ENCODE data around the gene CFAP92.

DNA sequence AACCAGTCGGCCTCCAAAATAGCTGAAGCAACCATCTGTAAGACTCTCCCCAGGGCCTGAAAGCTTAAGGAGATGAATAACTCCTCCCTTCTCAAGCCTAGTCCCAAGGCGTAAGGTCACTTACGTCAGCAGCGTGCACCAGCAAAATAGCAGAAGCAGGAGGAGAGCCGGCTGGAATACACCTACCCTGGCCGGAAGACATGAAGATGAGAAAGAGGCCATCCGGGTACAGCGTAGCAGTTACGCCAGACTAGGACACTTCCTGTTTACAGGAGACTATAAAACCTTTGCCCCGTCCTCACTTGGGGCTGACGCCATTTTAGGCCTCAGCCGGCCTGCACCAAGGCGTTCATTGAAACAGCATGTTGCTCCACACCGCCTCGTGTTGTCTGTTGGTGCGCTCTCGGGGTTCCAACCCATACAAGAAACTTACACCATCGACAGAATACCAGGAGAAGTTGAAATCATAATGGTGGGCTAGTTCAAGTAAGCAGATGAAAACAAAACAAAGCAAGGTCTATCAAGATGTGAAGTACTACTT is 2.5 kb downstream of the CFAP92 start:
- TF ChIP-seq POLR2AphosphoS5 (IDR thresholded peaks at IDR 0.05; ENCODE audit: low read depth, low read length) = no peak
- TF ChIP-seq TAF1 (IDR thresholded peaks at IDR 0.05; ENCODE audit: borderline replicate concordance, insufficient read depth, low read length) = no peak
- no peak for TF ChIP-seq REST (IDR thresholded peaks at IDR 0.05; ENCODE audit: insufficient read depth in 1 of 2, low read depth in 2 of 2, low read length in 2 of 2)

Data from PFSK-1 (cell line).